ENCODE results near the gene AOC1.

DNA sequence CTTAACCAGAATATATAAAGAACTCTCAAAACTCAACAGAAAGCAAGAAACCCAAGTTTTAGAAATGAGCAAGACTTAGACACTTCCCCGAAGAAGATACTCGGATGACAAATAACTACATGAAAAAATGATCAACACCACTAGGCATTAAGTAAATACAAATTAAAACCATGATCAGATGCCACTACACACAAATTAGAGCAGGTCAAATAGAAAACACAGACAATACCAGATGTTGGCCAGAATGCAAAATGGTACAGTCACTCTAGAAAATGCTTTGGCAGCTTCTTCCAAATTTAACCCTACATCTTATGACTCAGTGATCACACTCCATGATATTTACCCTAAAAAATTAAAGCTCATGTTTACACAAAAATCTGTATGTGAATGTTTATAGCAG lies 33.3 kb upstream of the AOC1 start:
- TF ChIP-seq, protein P1, sequence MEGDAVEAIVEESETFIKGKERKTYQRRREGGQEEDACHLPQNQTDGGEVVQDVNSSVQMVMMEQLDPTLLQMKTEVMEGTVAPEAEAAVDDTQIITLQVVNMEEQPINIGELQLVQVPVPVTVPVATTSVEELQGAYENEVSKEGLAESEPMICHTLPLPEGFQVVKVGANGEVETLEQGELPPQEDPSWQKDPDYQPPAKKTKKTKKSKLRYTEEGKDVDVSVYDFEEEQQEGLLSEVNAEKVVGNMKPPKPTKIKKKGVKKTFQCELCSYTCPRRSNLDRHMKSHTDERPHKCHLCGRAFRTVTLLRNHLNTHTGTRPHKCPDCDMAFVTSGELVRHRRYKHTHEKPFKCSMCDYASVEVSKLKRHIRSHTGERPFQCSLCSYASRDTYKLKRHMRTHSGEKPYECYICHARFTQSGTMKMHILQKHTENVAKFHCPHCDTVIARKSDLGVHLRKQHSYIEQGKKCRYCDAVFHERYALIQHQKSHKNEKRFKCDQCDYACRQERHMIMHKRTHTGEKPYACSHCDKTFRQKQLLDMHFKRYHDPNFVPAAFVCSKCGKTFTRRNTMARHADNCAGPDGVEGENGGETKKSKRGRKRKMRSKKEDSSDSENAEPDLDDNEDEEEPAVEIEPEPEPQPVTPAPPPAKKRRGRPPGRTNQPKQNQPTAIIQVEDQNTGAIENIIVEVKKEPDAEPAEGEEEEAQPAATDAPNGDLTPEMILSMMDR (IDR thresholded peaks at IDR 0.05) = no peak
- TF ChIP-seq POLR2A (IDR thresholded peaks at IDR 0.05; ENCODE audit: low read depth) (no peak), EP300 (IDR thresholded peaks at IDR 0.05) (no peak), POLR2AphosphoS5 (IDR thresholded peaks at IDR 0.05) (no peak)
